Thyroid gland (tissue), 4 donors: ENCODE results near the gene TMEM45A.

Experiments
- CTCF ChIP-seq, 6 experiments: fragments of 200-600 bp in 3 of 6; fragments of 450-650 bp in 3 of 6; sonication (generic) in 3 of 6; IDR thresholded peaks; one replicate each; pipeline ENCODE4 v1.5.1; 2016 to 2019; ENCODE audit warnings: antibody characterized with exemption in 6 of 6, mild to moderate bottlenecking in 2 of 6, inconsistent platforms in 1 of 6, moderate library complexity in 1 of 6
- POLR2A ChIP-seq, 2 donors: fragments of 450-650 bp; IDR thresholded peaks; one replicate each; pipeline ENCODE4 v1.6.1; 2017; ENCODE audit warnings: antibody characterized with exemption in 2 of 2, mild to moderate bottlenecking in 2 of 2, moderate library complexity in 1 of 2

- TF ChIP-seq CTCF (IDR thresholded peaks at IDR 0.05) (no peak), POLR2A (IDR thresholded peaks at IDR 0.05) (no peak)
Measured at GRCh38 chr3:100590840-100591147, 98.4 kb downstream of the TMEM45A start.
